GM12874 (cell line): ENCODE results near the gene SLBP.

Experiments used
- TF ChIP-seq, protein P1 (sequence below): IDR thresholded peaks from 2 replicates; pipeline ENCODE4 v1.5.1; 2011; ENCODE audit warnings: low read depth, mild to moderate bottlenecking, control low read depth, low read length, moderate library complexity; ENCODE audit not compliant: insufficient read depth

SLBP gene

DNA sequence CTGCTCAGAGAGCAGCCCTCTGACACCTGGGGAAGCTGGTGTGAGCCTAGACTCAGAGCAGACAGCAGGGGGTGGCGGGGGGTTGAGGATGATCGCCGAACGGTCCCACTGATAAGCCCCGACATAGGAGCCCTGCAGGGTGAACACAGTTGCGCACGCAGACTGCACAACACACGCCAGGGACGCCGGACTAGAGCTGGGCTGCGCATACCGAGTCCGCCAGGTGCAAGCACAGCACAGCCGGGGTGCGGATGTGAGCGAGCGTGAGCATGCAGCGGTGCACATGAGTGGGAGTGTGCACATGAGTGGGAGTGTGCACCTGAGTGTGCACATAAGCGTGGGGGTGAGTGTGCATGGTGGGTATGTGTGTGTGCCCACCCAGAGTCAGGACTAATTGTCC is 64.7 kb downstream of the SLBP start:
- TF ChIP-seq, protein P1, sequence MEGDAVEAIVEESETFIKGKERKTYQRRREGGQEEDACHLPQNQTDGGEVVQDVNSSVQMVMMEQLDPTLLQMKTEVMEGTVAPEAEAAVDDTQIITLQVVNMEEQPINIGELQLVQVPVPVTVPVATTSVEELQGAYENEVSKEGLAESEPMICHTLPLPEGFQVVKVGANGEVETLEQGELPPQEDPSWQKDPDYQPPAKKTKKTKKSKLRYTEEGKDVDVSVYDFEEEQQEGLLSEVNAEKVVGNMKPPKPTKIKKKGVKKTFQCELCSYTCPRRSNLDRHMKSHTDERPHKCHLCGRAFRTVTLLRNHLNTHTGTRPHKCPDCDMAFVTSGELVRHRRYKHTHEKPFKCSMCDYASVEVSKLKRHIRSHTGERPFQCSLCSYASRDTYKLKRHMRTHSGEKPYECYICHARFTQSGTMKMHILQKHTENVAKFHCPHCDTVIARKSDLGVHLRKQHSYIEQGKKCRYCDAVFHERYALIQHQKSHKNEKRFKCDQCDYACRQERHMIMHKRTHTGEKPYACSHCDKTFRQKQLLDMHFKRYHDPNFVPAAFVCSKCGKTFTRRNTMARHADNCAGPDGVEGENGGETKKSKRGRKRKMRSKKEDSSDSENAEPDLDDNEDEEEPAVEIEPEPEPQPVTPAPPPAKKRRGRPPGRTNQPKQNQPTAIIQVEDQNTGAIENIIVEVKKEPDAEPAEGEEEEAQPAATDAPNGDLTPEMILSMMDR, result no peak

- TF ChIP-seq, protein P1, result no peak
Observed at GRCh38 chr4:1646690-1647089, 65.4 kb downstream of the SLBP start.

- TF ChIP-seq, protein P1, result no peak
Observed at GRCh38 chr4:1644891-1645657, 67.0 kb downstream of the SLBP start.

DNA sequence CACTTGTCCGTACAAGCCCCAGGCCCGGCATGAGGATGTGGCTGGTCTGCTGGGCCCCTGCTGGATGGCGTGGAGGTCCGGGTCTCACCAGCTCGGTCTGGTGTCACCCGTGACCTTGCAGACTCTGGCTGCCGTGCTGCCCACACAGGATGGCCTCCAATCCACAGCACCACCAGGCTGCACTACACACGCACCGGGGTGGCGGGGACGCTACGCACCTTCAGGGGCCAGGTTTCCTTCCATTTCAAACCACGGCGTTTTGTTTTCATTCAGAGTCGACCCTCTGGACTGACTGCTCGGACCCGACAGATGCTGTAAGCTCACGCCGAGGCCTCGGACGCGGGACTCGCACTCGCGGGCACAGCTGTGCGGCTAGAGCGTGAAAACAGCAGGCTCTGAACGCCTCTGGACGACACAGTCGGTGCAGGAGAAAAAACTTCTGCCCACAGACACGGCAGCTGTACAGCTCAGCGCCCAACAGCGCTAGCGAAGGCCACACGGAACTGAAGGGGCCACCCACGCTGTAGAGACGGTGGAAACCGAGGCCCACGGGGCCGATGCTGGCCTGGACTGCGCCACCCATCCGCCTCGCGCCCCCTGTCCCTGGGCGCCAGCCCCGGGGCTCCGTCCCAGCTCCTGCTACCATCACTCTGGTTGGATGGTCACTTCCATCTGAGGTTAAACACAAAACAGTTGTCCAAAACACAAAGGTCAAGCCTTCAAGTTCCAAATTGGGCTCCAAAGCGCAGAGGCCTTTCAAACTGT is 68.0 kb downstream of the SLBP start:
- TF ChIP-seq, protein P1, result no peak
